ENCODE results near the gene DNAH11.
"Not testable (repeated sequence)": the region's sequence is repeated elsewhere in the genome, so short reads cannot be mapped to it uniquely, and the experiment has no call there.

Gene DNAH11

GRCh38 chr7:21617513-21617912, 74.7 kb downstream of the DNAH11 start:
- DNase-seq (ENCODE audit: low read depth in 2 of 2): no peak

- no peak for DNase-seq (ENCODE audit: low read depth in 2 of 2)
These were observed 75.1 kb downstream of the DNAH11 start for GRCh38 chr7:21617916-21618390.

GRCh38 chr7:21618706-21619105, 75.9 kb downstream of the DNAH11 start:
- no peak for DNase-seq (ENCODE audit: low read depth in 2 of 2)

GRCh38 chr7:21620054-21620453, 77.2 kb downstream of the DNAH11 start:
- DNase-seq (ENCODE audit: low read depth in 2 of 2): no peak

DNA sequence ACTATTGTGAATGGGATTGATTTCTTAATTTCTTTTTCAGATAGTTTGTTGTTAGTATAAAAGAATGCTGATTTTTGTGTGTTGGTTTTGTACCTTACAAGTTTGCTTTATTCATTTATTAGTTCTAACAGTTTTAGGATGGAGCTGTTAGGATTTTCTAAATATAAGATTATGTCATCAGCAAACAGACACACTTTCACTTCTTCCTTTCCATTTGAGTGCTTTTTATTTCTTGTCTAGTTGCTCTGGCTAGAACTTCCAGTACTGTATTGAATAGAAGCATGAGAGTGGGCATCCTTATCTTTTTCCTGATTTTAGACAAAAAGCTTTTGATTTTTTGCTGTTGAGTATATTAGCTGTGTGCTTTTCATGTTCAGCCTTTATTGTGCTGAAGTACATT, 81.5 kb downstream of the DNAH11 start:
- no peak for DNase-seq (ENCODE audit: low read depth in 2 of 2)

DNA sequence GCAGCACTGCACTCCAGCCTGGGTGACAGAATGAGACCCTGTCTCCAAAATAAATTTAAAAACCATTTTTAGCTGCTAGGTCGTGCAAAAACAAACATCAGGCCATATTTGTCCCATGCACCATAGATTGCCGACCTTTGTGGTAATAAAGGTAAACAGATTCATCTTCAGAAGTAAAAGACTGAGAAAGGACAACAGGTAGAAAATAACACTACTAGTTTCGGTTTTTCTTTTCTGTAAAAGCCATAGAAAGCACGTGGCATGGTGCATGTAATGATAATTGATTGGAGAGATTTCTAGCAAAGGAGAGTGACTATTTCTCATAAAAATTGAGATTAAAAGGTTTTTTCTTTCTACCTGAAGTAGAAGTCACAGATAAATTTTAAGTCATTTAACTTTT, 93.9 kb downstream of the DNAH11 start:
- no peak for DNase-seq (ENCODE audit: low read depth in 2 of 2)

- DNase-seq (ENCODE audit: low read depth in 2 of 2): no peak
These were observed 96.5 kb downstream of the DNAH11 start for GRCh38 chr7:21639206-21639868.

DNA sequence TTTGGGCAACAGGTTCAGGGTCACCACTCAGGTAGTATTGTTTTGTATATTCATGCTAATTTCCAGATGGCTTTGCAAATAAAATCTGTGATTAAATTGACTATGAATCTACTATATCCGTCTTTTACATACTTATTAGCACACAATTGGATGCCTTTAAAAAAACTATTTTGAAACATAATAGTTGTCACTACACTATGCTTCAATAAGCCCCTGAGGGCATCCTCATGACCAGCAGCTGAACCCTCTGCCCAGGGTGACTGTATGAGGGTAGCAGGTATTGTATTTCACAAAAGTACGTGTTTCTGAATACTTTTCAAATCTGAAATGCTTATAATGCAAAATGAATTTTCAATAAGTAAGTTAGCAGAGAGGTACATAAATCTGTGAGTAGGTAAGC, 97.3 kb downstream of the DNAH11 start:
- no peak for DNase-seq (ENCODE audit: low read depth in 2 of 2)

DNA sequence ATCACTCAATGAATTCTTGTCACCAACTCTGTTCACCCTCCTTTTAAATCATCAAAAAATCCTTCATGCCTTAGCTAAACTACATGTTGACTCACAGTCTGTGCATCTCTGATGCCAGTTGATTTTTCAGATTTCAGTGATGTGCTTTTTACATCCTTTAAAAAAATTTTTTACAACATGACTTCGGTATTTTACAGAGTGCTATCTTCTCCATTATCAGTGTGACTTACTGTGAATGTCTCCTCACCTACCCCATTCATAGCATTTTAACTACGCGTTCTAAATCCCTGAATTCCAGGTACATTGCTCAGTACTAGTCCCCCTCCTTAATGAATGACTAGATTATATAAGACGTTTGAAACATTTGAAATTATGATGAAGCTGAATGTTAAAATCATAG, 98.7 kb downstream of the DNAH11 start:
- DNase-seq (ENCODE audit: low read depth in 2 of 2): no peak

DNA sequence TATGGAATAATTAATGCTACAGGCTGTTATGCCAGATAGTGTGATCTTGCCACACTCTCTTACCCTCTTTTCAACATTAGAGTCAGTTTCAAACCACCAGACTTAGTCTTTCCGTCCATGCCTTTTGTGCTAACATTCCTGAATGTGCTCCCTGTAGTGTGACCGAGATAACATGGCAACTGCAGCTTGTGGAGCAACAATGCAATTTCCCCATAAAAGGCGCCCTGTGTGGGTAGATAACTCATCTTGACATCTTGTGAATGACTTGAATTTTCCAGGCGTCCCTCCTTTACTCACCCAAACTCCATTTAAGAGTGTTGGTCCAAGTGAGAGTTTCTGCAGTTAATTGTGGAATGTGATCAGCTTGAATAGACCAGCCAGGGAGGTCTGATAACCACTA, 99.6 kb downstream of the DNAH11 start:
- DNase-seq (ENCODE audit: low read depth in 2 of 2): no peak

- DNase-seq (ENCODE audit: low read depth in 2 of 2): no peak
These were observed 108.9 kb downstream of the DNAH11 start for GRCh38 chr7:21651697-21652096.

DNA sequence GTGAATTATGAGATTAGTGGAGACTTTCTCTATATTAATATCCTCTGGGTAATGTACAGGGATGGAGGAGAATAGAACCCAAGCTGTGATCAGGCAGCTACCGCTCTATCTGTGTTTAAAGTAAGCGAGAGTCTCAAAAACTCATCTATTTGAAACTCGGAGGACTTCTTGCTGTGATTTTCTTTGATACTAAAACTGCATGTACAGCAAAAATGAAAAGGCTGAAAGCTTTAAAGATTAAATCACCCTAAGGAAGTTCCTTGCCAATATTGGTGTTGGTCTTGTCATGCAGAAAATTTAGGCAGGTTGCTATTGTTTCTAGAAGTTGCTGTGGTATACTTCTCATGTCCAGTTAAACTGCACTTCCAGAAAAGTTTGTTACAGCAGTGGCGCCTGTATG, 110.8 kb downstream of the DNAH11 start:
- DNase-seq (ENCODE audit: low read depth in 2 of 2): no peak

- DNase-seq (ENCODE audit: low read depth in 2 of 2): no peak
These were observed 113.2 kb downstream of the DNAH11 start for GRCh38 chr7:21656081-21656480.

GRCh38 chr7:21656796-21657195, 114.0 kb downstream of the DNAH11 start:
- DNase-seq (ENCODE audit: low read depth in 2 of 2): no peak

- DNase-seq (ENCODE audit: low read depth in 2 of 2): no peak
These were observed 127.7 kb downstream of the DNAH11 start for GRCh38 chr7:21670496-21670895.

- no peak for DNase-seq (ENCODE audit: low read depth in 2 of 2)
These were observed 129.0 kb downstream of the DNAH11 start for GRCh38 chr7:21671859-21672258.

DNA sequence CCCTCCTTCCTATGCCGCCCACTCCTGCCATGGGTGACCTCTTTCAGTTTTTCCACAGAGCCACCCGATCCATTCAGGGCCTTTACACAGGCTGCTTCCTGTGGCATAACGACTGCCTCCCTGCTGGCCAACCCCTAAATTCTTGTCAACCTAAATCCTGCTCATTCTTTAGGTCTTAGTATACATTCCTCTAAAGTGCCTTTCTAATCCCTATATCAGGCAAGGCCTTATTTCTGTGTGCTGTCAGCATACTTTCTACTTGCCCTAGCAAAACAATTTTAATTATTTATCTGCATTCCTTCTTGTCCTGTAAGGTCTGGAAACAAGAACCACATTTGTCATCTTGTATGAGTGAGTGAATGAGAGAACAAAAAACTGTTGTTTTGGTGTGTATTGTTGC, 132.4 kb downstream of the DNAH11 start:
- DNase-seq (ENCODE audit: low read depth in 2 of 2): no peak

DNA sequence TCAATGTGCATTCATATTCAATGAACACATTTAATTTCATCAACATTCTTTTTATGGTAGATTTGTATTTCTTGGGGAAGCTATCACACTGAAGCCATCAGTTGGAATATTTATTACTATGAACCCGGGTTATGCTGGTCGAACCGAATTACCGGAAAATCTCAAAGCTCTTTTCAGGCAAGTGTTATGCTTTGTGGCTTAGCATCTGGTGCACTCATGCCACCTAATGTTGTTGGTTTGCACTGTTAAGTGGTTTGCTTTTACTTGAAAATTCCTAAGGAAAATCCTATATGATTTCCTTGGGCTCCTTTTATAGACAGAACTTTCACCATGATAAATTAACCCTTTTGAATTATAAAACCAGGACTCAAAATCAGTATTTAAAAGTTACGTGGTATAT, 147.9 kb downstream of the DNAH11 start:
- no peak for DNase-seq (ENCODE audit: low read depth in 2 of 2)

DNA sequence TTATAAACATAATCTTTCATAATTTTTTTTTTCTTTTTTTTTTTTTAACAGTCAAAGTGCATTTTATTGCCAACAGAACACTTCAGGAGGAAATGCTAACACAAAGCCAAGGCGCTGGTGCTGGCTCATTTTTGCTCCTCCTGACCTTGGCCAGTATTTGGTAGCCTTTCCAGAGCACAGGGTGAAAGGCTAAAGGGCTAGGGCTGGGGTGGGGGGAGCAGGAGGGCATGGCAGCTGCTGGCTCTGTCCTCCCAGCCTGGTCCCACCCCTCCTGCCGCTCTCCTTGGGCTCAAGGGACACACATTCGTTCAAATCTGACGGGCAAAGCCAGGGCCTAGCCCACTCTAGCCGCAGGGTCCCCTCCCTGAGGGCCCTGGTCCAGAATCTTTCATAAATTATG, 148.3 kb downstream of the DNAH11 start:
- DNase-seq (ENCODE audit: low read depth in 2 of 2): not testable (repeated sequence)

DNA sequence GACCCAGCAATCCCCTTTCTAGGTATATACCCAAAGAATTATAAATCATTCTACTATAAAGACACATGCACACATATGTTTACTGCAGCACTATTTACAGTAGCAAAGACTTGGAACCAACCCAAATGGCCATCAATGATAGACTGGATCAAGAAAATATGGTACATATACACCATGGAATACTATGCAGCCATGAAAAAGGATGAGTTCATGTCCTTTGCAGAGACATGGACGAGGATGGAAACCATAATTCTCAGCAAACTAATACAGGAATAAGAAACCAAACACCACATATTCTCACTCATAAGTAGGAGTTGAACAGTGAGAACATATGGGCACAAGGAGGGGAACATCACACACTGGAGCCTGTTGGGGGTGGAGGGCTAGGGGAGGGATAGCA, 157.7 kb downstream of the DNAH11 start:
- DNase-seq (ENCODE audit: low read depth in 2 of 2): not testable (repeated sequence)

- DNase-seq (ENCODE audit: low read depth in 2 of 2): no peak
These were observed 159.5 kb downstream of the DNAH11 start for GRCh38 chr7:21702303-21702702.

DNA sequence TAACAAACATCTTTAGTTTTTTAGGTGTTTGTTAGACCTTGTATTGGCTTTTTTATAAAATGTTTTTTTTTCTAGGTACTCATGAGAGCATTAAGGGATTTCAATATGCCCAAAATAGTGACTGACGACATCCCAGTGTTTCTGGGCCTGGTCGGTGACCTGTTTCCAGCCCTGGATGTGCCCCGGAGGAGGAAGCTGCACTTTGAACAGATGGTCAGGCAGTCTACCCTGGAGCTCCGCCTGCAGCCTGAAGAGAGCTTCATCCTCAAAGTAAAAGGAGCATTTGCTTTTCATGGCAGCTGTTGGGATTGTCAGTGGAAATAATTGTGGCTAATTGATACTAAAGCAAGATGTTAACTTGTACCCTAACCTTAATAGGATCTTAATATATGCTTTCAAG, 161.5 kb downstream of the DNAH11 start:
- DNase-seq (ENCODE audit: low read depth in 2 of 2): no peak

GRCh38 chr7:21706131-21706530, 163.3 kb downstream of the DNAH11 start:
- DNase-seq (ENCODE audit: low read depth in 2 of 2): no peak

GRCh38 chr7:21707566-21707965, 164.7 kb downstream of the DNAH11 start:
- no peak for DNase-seq (ENCODE audit: low read depth in 2 of 2)

All from stimulated activated CD8-positive, alpha-beta memory T cell treated with anti-CD3 and anti-CD28 coated beads, Interleukin-15, amount 100 ng/mL, for 48 hours (primary cell).